Neural crest cell (in vitro differentiated cells): ENCODE data around the gene LRRC58. TPM values are rescaled to one million over a fixed set of nuclear protein-coding genes. Genes with fewer than 3 reads are reported as not detected.
A peak's percentile ranks its signal among the peaks of the same experiment; 100 is the strongest.

ENCODE experiments used
- DNase-seq: peaks from one replicate; pipeline ENCODE4 v3.0.0; 2021; ENCODE audit warnings: low read depth, mixed read lengths, low spot score
- H3K27ac Mint-ChIP-seq: one replicate; pipeline ENCODE4 v1.8.0; 2021; ENCODE audit warnings: mild to moderate bottlenecking, mixed read lengths; ENCODE audit not compliant: unreplicated experiment
- H3K27me3 Mint-ChIP-seq: 2 replicates; pipeline ENCODE4 v1.8.0; 2021; ENCODE audit warnings: low read depth, mild to moderate bottlenecking, mixed read lengths
- H3K36me3 Mint-ChIP-seq: 2 replicates; pipeline ENCODE4 v1.8.0; 2021; ENCODE audit warnings: low read depth, mild to moderate bottlenecking, mixed read lengths
- H3K4me1 Mint-ChIP-seq: 2 replicates; pipeline ENCODE4 v1.8.0; 2021; ENCODE audit warnings: mixed read lengths
- H3K4me3 Mint-ChIP-seq: one replicate; pipeline ENCODE4 v1.8.0; 2021; ENCODE audit warnings: mild to moderate bottlenecking, mixed read lengths
- H3K9me3 Mint-ChIP-seq: 2 replicates; pipeline ENCODE4 v1.8.0; 2021; ENCODE audit warnings: mixed read lengths
- total RNA-seq: library from RNA; stranded (reverse); gene quantifications from 2 replicates; pipeline ENCODE4 v1.2.1, GENCODE V29; 2021
- TF ChIP-seq, protein P1 (sequence below): fragments of 200-600 bp; sonication (generic); conservative IDR thresholded peaks from 2 replicates; pipeline ENCODE4 v1.5.0; 2021; ENCODE audit warnings: antibody characterized with exemption, mild to moderate bottlenecking

LRRC58 gene
- total RNA-seq, 1 donor from 2014 or later: 25.6 TPM

DNA sequence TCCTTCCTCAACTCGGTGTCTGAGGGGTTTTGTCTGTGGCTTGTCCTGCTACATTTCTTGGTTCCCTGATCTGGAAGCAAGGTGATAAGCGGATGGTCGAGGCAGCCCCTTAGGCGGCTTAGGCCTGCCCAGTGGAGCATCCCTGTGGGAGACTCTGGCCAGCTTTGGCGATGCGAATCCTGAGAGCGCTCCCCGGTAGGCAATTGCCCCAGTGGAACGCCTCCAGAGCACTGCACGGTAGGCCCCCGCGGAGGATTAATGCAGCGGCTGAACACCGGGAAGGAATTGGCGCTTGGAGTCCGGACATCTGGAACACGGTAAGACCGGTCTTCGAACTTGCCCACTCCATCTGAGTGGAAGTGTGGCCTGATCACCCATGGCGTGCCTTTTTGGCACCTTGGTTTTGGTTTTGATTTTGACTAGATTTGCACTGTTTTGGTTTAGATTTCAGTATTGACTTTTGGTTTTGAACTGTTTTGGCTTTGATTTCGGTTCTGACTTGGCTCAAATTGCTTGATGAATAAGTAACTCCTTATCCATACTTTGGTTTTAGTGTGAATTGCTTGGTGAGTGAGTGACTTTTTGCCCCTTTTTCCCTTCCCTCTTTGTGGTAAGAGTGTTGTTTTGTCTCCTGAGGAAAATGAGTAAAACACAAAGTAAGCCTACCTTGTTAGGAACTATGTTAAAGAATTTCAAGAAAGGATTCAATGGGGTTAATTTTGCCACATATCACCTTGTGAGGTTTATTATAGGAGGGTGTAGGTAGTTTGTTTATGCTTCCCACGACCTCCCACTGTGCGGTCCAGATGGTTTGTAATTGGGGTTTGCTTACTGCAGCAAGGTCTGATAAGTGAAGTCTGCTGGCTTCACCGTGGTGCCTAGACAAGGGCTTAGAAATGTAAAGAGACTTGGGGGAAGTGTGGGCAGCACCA lies 37.0 kb downstream of the LRRC58 start:
- Mint-ChIP-seq H3K36me3 (peaks cover 48% of the 10 kb centered on the region), H3K27ac (no peak overlapping the region), H3K4me1 (no peaks in the 10 kb centered on the region), H3K4me3 (no peak overlapping the region), H3K27me3 (no peaks in the 10 kb centered on the region), H3K9me3 (peaks cover 9% of the 10 kb centered on the region)
- no peak for DNase-seq
- TF ChIP-seq, protein P1, sequence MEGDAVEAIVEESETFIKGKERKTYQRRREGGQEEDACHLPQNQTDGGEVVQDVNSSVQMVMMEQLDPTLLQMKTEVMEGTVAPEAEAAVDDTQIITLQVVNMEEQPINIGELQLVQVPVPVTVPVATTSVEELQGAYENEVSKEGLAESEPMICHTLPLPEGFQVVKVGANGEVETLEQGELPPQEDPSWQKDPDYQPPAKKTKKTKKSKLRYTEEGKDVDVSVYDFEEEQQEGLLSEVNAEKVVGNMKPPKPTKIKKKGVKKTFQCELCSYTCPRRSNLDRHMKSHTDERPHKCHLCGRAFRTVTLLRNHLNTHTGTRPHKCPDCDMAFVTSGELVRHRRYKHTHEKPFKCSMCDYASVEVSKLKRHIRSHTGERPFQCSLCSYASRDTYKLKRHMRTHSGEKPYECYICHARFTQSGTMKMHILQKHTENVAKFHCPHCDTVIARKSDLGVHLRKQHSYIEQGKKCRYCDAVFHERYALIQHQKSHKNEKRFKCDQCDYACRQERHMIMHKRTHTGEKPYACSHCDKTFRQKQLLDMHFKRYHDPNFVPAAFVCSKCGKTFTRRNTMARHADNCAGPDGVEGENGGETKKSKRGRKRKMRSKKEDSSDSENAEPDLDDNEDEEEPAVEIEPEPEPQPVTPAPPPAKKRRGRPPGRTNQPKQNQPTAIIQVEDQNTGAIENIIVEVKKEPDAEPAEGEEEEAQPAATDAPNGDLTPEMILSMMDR: no peak

DNA sequence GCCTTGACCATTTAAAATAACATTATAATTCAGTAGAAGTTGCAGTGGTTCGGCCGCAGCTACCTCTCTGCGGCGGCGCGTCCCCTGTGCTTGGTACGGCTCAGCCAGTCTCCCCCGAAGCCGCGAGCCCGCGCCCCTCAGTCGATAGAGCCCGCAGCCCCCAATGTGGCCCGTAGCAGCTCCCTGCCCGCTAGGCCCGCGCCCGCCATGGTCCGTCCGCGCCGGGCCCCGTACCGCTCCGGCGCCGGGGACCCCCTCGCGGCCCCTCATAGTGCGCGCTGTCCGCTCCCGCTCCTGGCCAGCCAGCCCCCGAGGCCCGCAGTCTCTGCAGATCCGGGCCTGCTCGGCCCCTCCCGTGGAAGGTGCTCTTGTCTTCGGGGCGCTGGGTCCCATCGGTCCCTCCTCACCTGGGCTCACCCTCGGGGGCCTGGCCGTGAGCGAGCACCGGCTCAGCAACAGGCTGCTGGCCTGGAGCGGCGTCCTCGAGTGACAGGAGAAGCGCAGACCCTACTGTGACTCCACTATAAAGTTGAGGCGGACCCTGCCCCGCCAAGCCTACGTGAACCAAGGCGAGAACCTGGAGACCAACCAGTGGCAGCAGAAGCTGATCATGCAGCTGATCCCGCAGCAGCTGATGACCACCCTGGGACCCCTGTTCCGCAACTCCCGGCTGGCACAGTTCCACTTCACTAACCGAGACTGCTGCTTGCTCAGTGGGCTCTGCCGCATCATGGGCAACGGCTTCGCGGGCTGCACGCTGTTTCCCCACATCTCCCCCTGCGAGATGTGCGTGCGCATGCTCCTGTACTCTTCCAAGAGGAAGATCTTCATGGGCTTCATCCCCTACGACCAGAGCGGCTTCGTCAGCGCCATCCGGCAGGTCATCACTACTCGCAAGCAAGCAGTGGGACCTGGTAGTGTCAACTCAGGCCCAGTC lies 42.4 kb downstream of the LRRC58 start:
- DNase-seq: no peak
- TF ChIP-seq, protein P1: no peak

DNA sequence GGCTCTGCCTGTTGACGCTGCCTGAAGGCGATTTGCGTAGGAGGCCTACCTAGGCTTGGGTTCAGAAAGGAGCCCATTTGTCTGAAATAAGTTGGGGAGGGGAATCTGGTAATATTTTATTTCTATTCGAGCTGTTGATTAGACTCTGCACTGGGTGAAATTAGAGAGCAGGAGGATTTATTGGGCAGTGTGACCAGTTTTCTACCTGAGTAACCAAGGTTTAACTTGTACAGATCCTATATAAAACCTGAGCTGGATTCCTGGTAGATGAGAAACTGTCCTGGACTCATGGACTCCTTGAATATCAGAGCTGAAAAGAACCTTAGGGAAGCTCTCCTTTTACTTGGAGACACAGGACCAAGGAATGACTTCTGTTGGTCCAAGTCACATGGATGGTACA lies 44.5 kb downstream of the LRRC58 start:
- Mint-ChIP-seq H3K27ac (no peak overlapping the region), H3K4me3 (no peak overlapping the region), H3K27me3 (no peaks in the 10 kb centered on the region), H3K4me1 (peaks cover 8% of the 10 kb centered on the region), H3K36me3 (peaks cover 7% of the 10 kb centered on the region), H3K9me3 (no peaks in the 10 kb centered on the region)
- TF ChIP-seq, protein P1: no peak
- no peak for DNase-seq

More for the DNA sequence above, 42.4 kb downstream of the LRRC58 start:
- Mint-ChIP-seq H3K27me3 (no peaks in the 10 kb centered on the region), H3K4me1 (peaks cover 5% of the 10 kb centered on the region), H3K9me3 (no peaks in the 10 kb centered on the region), H3K36me3 (peaks cover 9% of the 10 kb centered on the region), H3K27ac (no peak overlapping the region), H3K4me3 (no peak overlapping the region)

DNA sequence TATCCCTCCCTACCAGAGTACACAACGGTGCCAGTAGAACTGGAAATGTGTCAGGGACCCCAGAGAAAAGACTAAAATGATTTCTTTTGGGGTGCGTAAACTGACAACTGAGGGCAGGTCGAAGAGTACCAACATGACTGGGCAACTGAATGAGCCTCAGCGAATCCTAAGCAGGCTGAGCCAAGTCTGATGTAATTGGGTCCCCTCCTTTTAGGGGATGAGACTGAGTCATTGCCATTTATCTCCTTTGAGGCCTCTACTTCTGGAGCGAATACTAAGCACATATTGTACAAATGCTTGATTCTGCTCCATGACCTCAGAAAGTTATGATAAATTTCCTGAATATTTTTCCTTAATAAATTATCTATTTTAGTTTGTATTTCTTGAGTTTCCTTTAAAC lies 46.8 kb downstream of the LRRC58 start:
- TF ChIP-seq, protein P1: no peak
- Mint-ChIP-seq H3K9me3 (no peaks in the 10 kb centered on the region), H3K4me1 (peaks cover 8% of the 10 kb centered on the region), H3K4me3 (no peak overlapping the region), H3K36me3 (peaks cover 4% of the 10 kb centered on the region), H3K27ac (peak overlapping the region; percentile 2), H3K27me3 (no peaks in the 10 kb centered on the region)
- no peak for DNase-seq

DNA sequence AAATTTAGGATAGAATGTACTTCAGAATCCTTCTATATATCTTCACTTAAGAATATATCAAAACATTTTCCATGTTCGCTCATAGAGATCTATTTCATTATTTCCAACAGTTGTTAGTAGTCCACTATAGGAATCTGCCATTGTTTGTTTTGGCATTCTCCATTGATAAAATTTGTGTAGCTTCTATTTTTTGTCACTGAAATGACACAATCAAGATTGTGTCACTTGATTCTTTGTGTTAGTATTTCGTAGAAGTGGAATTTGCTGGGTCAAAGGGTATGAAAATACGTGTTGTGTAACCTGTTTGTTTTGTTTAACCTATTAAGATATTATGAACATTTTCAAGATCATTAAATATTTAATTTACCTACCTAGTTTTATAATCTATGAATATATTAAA lies 48.2 kb downstream of the LRRC58 start:
- H3K27me3 Mint-ChIP-seq: no peaks in the 10 kb centered on the region
- H3K27ac Mint-ChIP-seq: no peak overlapping the region
- TF ChIP-seq, protein P1: no peak
- peaks cover 2% of the 10 kb centered on the region for H3K36me3 Mint-ChIP-seq
- DNase-seq: no peak
- H3K9me3 Mint-ChIP-seq: no peaks in the 10 kb centered on the region
- no peak overlapping the region for H3K4me3 Mint-ChIP-seq
- peaks cover 8% of the 10 kb centered on the region for H3K4me1 Mint-ChIP-seq
